Endodermal cell (in vitro differentiated cells): ENCODE results near the gene B4GALT3. TPM values are rescaled to one million over a fixed set of nuclear protein-coding genes. Genes with fewer than 3 reads are reported as not detected.
"Not testable (repeated sequence)": the region's sequence is repeated elsewhere in the genome, so short reads cannot be mapped to it uniquely, and the experiment has no call there.

Experiments
- DNase-seq: peaks from one replicate; pipeline ENCODE4 v3.0.0-alpha.2; 2017
- H3K27ac ChIP-seq: 2 replicates; pipeline ENCODE4 v1.5.1; 2013; ENCODE audit warnings: mild to moderate bottlenecking, low read depth, low read length, moderate library complexity
- H3K27me3 ChIP-seq: 2 replicates; pipeline ENCODE4 v1.6.1; 2013; ENCODE audit warnings: mild to moderate bottlenecking, low read length, moderate library complexity; ENCODE audit not compliant: insufficient read depth, control insufficient read depth, poor library complexity, severe bottlenecking
- H3K36me3 ChIP-seq: 2 replicates; pipeline ENCODE4 v1.7.0; 2013; ENCODE audit warnings: mild to moderate bottlenecking, low read length, moderate library complexity; ENCODE audit not compliant: control insufficient read depth, insufficient read depth
- H3K4me1 ChIP-seq: one replicate; pipeline ENCODE4 v1.7.0; 2013; ENCODE audit warnings: low read length; ENCODE audit not compliant: control insufficient read depth, insufficient read depth
- H3K4me3 ChIP-seq: 2 replicates; pipeline ENCODE4 v1.5.1; 2013; ENCODE audit warnings: mild to moderate bottlenecking, low read length, moderate library complexity
- H3K9ac ChIP-seq: 2 replicates; pipeline ENCODE4 v1.6.1; 2013; ENCODE audit warnings: mild to moderate bottlenecking, low read length, moderate library complexity; ENCODE audit not compliant: poor library complexity, severe bottlenecking; ENCODE audit errors: extremely low read depth
- H3K9me3 ChIP-seq: 2 replicates; pipeline ENCODE4 v1.6.1; 2013; ENCODE audit warnings: mild to moderate bottlenecking, low read length, moderate library complexity; ENCODE audit not compliant: control insufficient read depth
- H3K27ac Mint-ChIP-seq: 2 replicates; pipeline ENCODE4 v1.8.0; 2020; ENCODE audit warnings: mixed read lengths
- H3K27me3 Mint-ChIP-seq: 2 replicates; pipeline ENCODE4 v1.8.0; 2021; ENCODE audit warnings: mild to moderate bottlenecking, mixed read lengths; ENCODE audit not compliant: insufficient read depth
- H3K36me3 Mint-ChIP-seq: 2 replicates; pipeline ENCODE4 v1.8.0; 2020; ENCODE audit warnings: low read depth, mixed read lengths
- H3K4me1 Mint-ChIP-seq: 2 replicates; pipeline ENCODE4 v1.8.0; 2020; ENCODE audit warnings: mixed read lengths
- H3K4me3 Mint-ChIP-seq: 2 replicates; pipeline ENCODE4 v1.8.0; 2020; ENCODE audit warnings: mild to moderate bottlenecking, moderate library complexity, mixed read lengths
- H3K9me3 Mint-ChIP-seq: 2 replicates; pipeline ENCODE4 v1.8.0; 2020; ENCODE audit warnings: mild to moderate bottlenecking, mixed read lengths
- CTCF ChIP-seq: fragments of 200-600 bp; sonication (generic); conservative IDR thresholded peaks from 2 replicates; pipeline ENCODE4 v1.5.0; 2021; ENCODE audit warnings: antibody characterized with exemption, mild to moderate bottlenecking
- WGBS, 2 experiments: methylation state at CpG; one replicate each; pipeline versions ENCODE4 v1.1.5 to v1.1.7; 2013; ENCODE audit warnings: missing lambda C conversion rate in 2 of 2, mixed read lengths in 1 of 2; ENCODE audit not compliant: insufficient coverage in 1 of 2, insufficient read length in 1 of 2; 5-methylcytosine and 5-hydroxymethylcytosine counted together
- total RNA-seq, 2 donors: library from RNA; stranded (reverse); fragmentation: NEBNext Ultra II Directional in 1 of 2; extraction: Animal tissue kit (Norgen Biotek cat#: 25700) in 1 of 2; gene quantifications; 2 replicates in 1 of 2; 3 replicates in 1 of 2; pipeline ENCODE4 v1.2.1, GENCODE V29; 2021

B4GALT3 gene
- total RNA-seq, 2 donors from 2014 or later, result 30.4 to 37.9 TPM

- Mint-ChIP-seq H3K4me1 (peaks cover 43% of the 10 kb centered on the region), H3K27ac (peak within 1 kb of the TSS; percentile 94), H3K9me3 (no peaks in the 10 kb centered on the region), H3K36me3 (peaks cover 16% of the 10 kb centered on the region), H3K4me3 (peak within 1 kb of the TSS; percentile 85), H3K27me3 (no peaks in the 10 kb centered on the region)
- Histone ChIP-seq H3K27me3 (no peaks in the 10 kb centered on the region), H3K36me3 (peaks cover 14% of the 10 kb centered on the region), H3K9me3 (no peaks in the 10 kb centered on the region), H3K9ac (no peak within 1 kb of the TSS), H3K27ac (no peak within 1 kb of the TSS), H3K4me1 (peaks cover 14% of the 10 kb centered on the region), H3K4me3 (peak within 1 kb of the TSS; percentile 96)
- peak; percentile 96 for DNase-seq
- TF ChIP-seq CTCF, result peak; percentile 72
- 10% methylated on average over 7 to 16 of the region's 16 CpGs for WGBS, 2 experiments
These were observed 48.4 kb upstream of the B4GALT3 start, which contains the start of gene TOMM40L for GRCh38 chr1:161225534-161226319. Gene TOMM40L (plus strand): TSS chr1:161226060. CDS start chr1:161226490, 430 bp downstream.

DNA sequence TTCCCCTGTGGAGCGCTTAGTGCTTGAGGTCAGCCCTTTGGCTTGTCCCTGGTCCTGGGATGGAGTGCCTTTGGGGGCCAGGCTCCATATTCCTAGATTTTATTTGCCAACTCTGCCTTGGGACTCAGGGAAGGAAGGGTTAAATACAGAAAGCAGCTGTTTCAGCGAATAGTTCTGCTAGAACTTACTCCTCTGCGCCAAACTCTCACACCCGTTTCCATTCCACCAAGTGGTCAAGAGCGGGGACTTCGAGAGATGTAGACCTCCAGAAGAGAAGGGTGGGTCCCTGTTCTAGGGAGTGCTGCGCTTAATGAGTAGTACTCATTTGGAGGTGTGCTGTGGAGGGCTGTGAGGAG is 47.8 kb upstream of the B4GALT3 start:
- Histone ChIP-seq H3K9me3 (no peaks in the 10 kb centered on the region), H3K4me1 (peaks cover 14% of the 10 kb centered on the region), H3K27ac (no peak overlapping the region), H3K4me3 (no peak overlapping the region), H3K36me3 (peaks cover 14% of the 10 kb centered on the region), H3K9ac (no peak overlapping the region), H3K27me3 (no peaks in the 10 kb centered on the region)
- Mint-ChIP-seq H3K4me1 (peaks cover 46% of the 10 kb centered on the region), H3K9me3 (no peaks in the 10 kb centered on the region), H3K27ac (peak overlapping the region; percentile 81), H3K4me3 (peak overlapping the region; percentile 85), H3K27me3 (no peaks in the 10 kb centered on the region), H3K36me3 (peaks cover 18% of the 10 kb centered on the region)
- DNase-seq, result no peak
- no peak for TF ChIP-seq CTCF
- WGBS, 2 experiments, result 90 to 100% methylated on average over 1 to 7 of the region's 7 CpGs

DNA sequence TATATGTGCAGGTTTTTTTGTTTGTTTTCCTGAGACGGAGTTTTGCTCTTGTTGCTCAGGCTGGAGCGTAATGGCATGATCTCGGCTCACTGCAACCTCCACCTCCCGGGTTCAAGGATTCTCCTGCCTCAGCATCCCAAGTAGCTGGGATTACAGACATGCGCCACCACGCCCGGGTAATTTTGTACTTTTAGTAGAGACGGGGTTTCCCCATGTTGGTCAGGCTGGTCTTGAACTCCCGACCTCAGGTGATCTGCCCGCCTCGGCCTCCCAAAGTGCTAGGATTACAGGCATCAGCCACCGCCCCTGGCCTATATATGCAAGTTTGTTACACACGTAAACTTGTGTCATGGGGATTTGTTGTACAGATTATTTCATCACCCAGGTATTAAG is 47.4 kb upstream of the B4GALT3 start:
- H3K27me3 ChIP-seq, H3K9ac ChIP-seq, H3K9me3 ChIP-seq, H3K4me3 Mint-ChIP-seq, DNase-seq, H3K9me3 Mint-ChIP-seq, H3K27ac ChIP-seq, H3K4me3 ChIP-seq, H3K27me3 Mint-ChIP-seq: not testable (repeated sequence)
- peaks cover 20% of the 10 kb centered on the region for H3K36me3 Mint-ChIP-seq
- Histone ChIP-seq H3K36me3 (peaks cover 14% of the 10 kb centered on the region), H3K4me1 (peaks cover 14% of the 10 kb centered on the region)
- H3K27ac Mint-ChIP-seq, result peak overlapping the region; percentile 85
- 87 to 95% methylated on average over 12 to 13 of the region's 13 CpGs for WGBS, 2 experiments
- peaks cover 51% of the 10 kb centered on the region for H3K4me1 Mint-ChIP-seq
